Measurements from ENCODE around the gene CRYZ. TPM values are rescaled to one million over a fixed set of nuclear protein-coding genes. Genes with fewer than 3 reads are reported as not detected.
A peak's percentile ranks its signal among the peaks of the same experiment; 100 is the strongest.
"Not testable (repeated sequence)": the region's sequence is repeated elsewhere in the genome, so short reads cannot be mapped to it uniquely, and the experiment has no call there.

Gene CRYZ
- total RNA-seq, 2 donors from 2014 or later: 8.1 to 27.0 TPM

DNA sequence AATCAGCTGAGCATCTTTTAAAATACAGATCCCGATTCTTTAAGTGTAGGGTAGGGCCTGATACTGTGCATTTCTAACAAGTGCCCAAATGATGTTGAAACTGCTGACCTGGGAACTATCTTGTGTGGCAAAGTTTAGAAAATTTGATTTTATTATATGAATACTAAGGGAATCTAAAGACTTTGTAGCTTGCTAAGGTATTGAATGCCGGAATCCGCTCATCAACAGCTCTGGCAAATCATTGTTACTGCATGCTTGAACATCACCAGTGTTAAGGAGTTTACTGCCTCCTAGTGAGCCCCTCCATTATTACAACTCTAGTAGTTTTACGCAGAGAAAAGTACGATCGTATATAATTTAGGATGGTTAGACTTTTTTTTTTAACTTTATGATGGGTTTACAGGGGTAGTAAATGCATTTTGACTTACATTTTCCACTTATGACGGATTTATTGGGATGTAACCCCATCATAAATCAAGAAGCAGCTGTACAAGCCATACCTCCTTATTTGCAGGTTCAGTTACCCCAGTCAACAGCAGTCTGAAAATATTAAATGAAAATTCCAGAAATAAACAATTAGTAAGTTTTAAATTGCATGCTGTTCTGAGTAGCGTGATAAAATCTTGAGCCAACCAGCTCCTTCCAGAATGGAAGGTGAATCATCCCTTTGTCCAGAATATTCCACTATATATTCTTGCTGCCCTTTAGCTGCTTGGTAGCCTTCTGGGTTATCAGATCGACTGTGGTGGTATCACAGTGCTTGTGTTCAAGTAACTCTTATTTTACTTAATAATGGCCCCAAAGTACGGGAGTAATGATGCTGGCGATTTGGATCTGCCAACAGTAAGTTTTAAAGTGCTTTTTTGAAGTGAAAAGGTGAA is 994 bp upstream of the CRYZ start:
- intact Hi-C loops (cut with DNase I, micrococcal nuclease): no loop called here
- ATAC-seq (peak; percentile 79), DNase-seq (peak; percentile 9 to 29)

DNA sequence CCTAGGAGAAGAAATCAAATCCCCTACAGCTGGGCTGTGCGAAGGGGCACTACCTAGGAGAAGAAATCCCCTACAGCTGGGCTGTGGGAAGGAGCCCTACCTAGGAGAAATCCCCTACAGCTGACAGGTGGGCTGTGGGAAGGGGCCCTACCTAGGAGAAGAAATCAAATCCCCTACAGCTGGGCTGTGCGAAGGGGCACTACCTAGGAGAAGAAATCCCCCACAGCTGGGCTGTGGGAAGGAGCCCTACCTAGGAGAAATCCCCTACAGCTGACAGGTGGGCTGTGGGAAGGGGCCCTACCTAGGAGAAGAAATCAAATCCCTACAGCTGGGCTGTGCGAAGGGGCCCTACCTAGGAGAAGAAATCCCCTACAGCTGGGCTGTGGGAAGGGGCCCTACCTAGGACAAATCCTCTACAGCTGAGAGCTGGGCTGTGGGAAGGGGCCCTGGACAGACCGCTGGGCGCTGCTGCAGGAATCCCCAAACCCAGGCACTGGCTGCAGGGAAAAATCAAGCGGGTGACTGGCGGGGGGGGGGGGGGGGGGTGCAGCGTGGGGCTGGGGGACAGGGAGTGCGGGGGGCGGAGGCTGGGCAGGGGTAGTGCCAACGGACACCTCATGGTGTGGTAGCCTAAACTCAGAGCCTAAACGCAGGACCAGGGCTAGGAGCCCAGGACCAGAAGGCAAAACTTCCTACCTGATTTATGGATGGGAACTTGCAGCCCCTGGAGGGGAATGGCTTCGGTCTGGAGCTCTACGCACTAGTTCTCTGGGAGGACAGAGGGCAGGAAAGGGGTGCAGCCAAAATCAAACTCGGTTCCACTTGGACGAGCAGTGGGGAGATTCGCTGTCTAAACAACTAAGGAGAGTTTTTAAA is 541 bp downstream of the CRYZ start:
- intact Hi-C loops (cut with DNase I, micrococcal nuclease): not testable (repeated sequence)
- peak in 1 of 2 donors; percentile 20 for DNase-seq
- peak; percentile 16 for ATAC-seq

DNA sequence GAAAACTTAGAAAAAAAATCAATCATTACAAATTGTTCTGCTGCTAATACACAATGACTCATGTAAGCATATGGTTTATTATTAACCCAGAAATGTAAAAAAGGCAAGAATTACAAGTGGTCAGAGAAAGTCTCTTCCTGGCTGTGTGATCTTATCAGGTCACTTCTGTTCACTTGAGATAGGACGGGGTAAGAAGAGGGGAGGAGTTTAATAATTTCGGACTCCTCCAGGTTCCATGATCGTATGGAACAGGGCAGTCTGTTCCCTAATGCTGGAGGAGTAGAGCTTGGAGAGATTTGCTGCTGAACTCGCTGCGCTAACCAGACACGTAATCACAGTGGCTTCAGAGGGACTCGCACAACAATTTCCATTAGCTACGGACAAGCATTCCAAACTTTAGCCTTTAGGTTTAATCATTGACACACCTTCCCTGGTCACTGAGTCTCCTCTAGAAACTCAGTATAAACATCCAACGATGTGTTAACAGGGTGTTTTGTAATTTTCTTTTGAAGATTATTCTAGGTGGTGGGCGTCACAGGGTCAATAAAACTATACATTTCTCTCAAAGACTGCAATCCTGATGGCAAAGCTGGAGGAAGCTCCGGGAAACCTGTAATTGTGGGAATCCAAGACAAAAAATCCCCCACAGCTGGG is 1.3 kb downstream of the CRYZ start:
- ATAC-seq (peak; percentile 40), DNase-seq (no peak)
- intact Hi-C loops (cut with DNase I, micrococcal nuclease): no loop called here

DNA sequence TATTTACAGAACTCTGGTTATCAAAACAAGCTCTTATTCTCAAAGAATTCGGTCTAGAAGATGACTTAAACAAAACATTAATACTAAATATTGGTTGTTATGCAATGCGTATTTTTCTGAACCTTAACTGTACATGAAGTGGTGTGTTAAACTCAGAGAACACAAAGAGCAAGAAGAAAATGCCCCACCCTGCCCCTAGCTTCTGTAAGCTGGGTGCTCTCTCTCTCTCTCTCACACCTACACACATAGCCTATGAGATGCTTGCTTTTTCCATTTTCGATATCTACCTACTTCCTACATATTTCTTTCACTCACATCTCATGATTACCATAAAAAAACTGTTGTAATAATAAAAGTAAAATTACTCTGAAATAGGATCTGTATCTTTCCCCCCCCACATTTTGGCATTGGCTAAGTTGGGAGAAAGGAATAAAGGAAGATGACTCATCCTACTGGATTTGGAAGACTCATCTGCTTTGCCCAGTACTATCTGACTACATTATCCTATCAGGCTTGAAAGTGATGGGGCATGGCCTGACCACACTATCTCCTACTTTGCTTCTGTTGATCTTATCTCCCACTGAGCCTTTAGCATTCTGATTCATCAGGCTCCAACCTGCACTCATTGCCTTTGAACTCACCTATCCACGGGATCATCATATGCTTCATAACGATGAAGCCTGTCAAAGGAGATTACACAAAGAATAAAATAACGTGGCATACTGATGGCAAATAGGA is 2.9 kb downstream of the CRYZ start:
- intact Hi-C loops (cut with DNase I, micrococcal nuclease): no loop called here
- DNase-seq (no peak), ATAC-seq (no peak)

DNA sequence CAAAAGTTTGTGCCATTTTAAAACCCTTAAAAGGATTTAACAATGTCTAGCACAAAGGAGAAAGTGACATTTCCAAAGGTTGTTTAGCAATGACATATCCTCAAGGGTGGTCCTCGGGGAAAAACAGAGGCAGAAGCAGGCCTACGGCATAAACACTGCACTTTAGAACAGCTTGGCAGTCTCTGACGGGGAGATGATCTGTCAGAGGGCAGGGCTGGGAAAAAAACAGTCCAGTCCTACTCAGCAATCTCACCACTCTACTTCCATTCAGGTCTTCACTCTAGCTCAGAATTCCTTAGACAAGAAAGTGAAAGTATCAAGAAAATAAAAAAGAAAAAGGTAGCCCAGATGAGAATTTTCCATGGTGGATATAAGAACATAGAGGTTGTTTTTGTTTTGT is 4.1 kb downstream of the CRYZ start:
- intact Hi-C loops (cut with DNase I, micrococcal nuclease): no loop called here
- no peak for DNase-seq
- no peak for ATAC-seq

DNA sequence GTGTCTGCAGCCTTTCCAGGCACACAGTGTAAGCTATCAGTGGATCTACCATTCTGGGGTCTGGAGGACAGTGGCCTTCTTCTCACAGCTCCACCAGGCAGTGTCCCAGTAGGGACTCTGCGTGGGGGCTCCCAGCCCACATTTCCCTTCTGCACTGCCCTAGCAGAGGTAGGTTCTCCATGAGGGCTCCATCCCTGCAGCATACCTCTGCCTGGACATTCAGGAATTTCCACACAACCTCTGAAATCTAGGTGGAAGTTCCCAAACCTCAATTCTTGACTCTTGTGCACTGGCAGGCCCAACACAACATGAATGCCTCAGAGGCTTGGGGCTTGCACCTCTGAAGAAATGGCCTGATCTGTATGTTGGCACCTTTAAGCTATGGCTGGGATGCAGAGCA is 6.8 kb downstream of the CRYZ start:
- ATAC-seq: no peak
- DNase-seq: no peak
- intact Hi-C loops (cut with DNase I, micrococcal nuclease): no loop called here

DNA sequence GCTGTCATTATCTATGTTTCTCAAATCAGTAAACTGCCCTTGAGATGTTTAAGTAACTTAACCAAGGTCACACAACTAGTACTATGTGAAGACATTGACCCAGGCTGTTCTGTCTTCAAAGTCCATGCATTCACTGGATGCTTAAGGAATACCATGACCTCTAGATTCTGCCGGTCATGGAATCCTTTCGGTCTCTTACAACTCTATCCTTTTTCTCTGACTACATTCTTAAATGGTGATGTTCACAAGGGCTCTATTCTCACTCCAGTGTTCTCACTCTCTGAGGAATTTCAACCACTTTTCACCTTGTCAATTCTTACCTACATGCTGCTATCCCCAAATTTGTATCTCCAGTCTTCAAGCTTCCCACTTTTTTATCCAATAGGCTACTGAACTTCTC is 15.2 kb downstream of the CRYZ start:
- DNase-seq (no peak), ATAC-seq (no peak)
- intact Hi-C loops (cut with DNase I, micrococcal nuclease): no loop called here

DNA sequence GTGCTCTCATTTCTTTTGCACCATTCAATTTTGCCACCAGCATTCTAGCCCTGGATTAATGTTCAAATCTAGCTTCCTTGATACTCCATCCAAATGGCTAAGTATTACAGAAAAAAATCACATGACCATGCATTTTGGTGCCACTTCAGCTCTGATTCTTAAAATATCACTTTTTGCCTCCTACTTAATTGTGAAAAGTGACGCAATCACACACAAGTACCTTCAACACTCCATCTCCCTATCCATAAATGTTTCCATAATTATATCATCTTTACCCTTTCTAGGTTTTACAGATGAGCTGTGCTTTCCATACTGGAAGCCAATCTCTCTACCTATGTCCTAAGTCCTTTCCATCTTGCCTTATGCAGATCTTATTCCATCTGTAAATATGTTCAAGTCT is 16.0 kb downstream of the CRYZ start:
- ATAC-seq: no peak

DNA sequence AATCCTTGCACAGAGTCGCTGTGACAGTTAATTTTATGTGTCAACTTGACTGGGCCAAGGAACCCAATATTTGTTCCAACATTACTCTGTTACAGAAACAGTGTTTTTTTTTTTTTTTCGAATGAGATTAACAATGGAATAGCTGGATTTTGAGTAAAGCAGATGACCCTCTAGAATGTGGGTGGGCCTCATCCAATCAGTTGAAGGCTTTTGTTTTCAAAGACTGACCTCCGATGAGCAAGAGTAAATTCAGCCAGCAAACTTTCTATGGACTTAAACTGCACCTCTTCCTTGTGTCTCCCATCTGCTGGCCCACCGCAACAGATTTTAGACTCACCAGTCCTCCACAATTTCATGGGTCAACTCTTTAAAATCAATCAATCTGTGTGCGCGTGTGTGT is 17.0 kb downstream of the CRYZ start:
- DNase-seq: no peak
- intact Hi-C loops (cut with DNase I, micrococcal nuclease): no loop called here
- ATAC-seq: no peak

More for the DNA sequence above, 16.0 kb downstream of the CRYZ start:
- intact Hi-C loops (cut with DNase I, micrococcal nuclease): no loop called here
- no peak for DNase-seq

DNA sequence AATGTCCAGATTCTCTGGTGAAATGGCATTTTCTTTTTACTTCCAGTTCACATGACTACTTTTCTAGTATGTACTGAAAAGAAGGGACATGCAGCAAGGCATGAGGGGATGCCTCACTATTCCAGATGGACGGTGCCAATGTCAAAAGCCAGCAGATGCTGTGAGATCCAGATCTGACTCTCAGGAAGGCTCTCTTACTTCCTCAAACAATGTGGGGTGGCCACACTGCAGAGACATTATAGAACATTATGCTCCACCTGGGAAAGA is 17.7 kb downstream of the CRYZ start:
- ATAC-seq (no peak), DNase-seq (no peak)
- intact Hi-C loops (cut with DNase I, micrococcal nuclease): no loop called here

DNA sequence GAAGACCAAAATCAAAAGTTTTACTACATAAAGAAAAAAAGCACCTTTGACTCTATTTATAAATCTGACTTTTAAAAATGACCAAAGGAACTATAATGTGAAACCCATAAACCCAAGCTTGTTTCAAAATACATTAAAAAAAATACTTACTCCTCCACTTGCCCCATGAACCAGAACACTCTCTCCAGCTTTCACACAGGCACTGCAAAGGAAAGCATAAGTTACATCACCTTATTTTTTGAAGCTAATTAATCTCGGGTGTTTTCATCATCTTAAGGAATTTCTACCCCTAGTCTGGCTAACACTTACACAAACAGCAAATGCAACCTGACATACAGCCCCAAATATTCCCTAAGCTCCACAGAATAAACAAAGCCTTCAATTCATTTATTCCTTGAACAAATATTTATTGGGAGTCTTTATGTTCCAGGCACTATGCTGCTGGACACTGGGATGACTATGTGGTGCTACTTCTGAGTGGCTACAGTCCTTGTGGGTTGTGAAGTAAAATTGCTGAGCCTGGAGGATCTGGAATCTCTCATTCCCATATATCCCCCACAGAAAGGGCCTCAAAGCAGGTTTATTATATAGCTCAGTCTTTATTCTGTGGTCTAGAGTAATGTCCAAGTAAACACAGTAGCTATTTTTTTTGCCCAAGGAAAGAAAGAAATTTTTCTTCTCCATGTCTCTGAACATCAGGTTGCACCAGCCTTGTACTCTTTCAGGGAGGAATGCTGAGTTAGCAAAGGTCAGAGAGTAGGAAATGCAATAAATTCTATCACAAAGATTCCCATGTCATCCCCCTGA is 18.2 kb downstream of the CRYZ start:
- intact Hi-C loops (cut with DNase I, micrococcal nuclease): no loop called here
- ATAC-seq (no peak), DNase-seq (no peak)

DNA sequence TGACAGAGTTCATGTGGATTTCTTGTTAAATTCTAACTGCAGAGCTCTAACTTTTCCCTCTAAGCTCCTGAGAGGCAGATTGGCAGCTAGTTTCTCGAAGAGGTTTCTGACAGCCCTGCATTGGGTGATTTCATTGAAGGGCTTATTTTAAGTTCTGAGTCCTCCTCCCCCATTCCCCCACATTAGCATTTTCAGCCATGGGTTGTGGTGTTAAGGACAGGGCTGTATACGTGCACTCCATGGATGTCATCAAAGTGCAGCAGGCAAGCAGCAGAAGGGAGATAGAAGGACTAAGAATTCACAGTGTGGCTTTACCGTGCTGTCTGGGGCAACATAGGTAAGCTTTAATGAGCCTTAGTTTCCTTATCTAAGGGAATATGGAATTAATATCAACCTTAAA is 19.0 kb downstream of the CRYZ start:
- DNase-seq (no peak), ATAC-seq (no peak)
- intact Hi-C loops (cut with DNase I, micrococcal nuclease): no loop called here

DNA sequence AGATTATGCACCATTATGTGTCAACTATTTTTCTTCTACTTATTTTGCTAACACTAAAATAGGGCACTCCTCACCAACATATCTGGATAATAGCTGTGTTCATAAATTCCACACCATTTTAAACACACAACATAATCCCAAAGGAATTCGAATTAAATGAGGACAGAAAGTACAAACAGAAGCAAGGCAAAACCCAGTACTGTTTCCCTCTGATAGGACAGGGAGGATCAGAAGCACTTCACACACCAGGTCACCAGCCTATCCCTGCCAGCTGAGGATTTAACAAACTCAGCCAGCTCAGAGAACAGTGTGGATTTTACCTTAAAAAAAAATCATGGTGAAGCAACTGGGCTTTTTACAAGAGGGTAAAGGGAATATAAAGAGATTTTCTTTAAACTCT is 20.0 kb downstream of the CRYZ start:
- DNase-seq: no peak
- ATAC-seq: no peak
- intact Hi-C loops (cut with DNase I, micrococcal nuclease): no loop called here

DNA sequence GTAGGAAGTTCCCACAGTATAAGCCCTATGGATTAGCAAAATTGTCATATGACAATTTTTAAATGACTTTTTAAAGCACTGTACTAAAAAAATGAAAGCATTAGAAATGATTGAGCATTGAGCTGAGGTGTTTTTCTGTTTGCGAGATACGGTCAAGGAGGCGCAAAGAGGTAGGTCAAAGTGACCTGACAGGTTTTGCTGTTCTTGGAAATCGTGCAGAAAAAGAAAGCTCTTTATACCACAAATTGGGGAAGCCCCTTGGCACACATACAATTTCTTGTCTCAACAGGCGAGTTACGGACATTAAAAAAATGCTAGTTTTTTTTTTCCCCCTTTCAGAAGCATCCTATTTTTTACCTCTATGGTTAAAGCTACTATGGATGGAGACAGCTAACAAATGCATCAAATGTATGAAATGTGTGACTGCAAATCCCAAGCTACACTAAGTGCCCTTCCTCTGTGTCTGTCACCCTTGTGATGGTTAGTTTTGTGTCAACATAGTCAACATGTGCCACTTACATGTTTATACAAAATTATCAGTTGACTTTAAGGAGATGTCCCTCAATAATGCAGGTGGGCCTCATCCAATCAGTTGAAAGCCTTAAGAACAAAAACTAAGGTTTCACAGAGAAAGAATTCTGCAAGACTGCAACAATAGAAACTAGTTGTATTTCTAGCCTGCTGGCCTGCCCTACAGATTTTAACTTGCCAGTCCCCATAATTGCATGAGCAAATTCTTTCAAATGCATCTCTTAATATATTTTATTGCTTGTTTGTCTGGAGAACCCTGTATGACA is 29.3 kb downstream of the CRYZ start:
- ATAC-seq: no peak
- no peak for DNase-seq
- intact Hi-C loops (cut with DNase I, micrococcal nuclease): no loop called here

DNA sequence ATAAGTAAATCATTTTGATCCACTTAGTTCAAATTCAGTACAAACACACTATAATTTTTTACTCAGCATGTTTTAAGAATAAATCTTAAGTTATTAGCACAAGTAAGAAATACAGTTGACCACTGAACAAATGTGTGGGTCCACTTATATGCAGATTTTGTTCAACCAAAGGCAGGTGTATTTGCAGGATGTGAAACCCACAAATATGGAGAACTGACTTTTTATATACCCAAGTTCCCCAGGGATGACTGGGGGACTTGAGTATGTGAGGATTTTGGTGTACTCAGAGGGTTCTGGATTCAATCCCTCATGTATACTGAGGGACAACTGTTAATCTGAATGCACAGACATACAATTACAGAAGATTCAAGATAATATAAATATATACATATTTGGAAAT is 33.5 kb downstream of the CRYZ start:
- ATAC-seq (no peak), DNase-seq (no peak)
- intact Hi-C loops (cut with DNase I, micrococcal nuclease): no loop called here

DNA sequence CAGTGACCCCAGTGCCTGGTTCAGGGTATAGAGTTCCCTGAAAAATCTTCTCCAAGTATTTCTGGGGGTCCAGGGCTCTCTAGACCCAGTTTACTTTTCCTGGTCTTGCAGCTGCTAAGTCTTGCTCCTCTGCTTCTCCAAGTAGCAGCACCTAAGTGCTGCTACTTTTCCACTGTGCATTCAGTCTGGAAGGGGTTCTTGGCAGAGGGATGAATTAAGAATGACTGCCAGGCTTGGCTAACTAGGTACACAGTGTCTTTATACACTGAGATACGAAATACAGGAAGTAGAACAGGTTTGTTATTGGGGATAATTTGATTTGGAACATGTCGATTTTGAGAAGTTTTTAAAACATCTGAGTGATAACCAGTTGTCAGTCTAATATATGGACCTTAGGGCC is 35.0 kb downstream of the CRYZ start:
- ATAC-seq (no peak), DNase-seq (no peak)
- intact Hi-C loops (cut with DNase I, micrococcal nuclease): no loop called here

DNA sequence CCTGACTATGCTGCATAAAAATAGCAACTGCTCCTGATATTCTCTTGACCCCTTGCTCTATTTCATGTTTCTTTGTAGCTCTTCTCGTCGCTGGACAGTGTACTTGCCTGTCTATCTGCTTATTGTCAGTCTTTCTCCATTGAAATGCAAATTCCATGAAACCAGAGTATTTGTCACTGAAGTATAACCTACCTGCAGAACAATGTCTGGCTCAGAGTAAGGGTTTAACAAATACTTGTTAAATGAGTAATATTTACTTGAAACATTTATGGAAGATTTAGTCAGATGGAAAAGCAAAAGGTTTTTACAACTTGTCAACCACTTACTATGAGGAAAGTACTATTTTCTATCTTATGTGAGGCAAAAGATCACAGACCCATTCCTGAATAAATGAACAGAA is 39.4 kb downstream of the CRYZ start:
- DNase-seq (no peak), ATAC-seq (no peak)
- intact Hi-C loops (cut with DNase I, micrococcal nuclease): no loop called here

DNA sequence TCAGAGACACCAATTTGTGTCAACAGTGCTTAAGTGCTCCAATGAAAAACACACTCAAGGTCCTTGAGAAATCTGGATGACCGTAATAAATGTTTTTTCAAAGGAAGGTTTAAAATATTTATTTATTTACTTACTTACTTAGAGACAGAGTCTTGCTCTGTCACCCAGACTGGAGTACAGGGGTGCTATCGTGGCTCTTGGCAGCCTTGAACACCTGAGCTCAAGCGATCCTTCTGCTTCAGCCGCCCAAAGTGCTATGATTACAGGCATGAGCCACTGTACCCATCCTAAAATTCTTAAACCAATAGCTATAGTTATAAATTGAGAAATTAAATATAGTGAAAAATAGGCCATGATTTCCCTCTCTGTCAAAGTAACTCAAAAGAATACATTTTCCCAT is 41.9 kb downstream of the CRYZ start:
- ATAC-seq: no peak
- DNase-seq: no peak
- intact Hi-C loops (cut with DNase I, micrococcal nuclease): no loop called here
